ENCODE data around the gene BCL7C. TPM values are rescaled to one million over a fixed set of nuclear protein-coding genes. Genes with fewer than 3 reads are reported as not detected.

BCL7C gene
- total RNA-seq, 1 donor from 2014 or later, result 37.6 TPM

DNA sequence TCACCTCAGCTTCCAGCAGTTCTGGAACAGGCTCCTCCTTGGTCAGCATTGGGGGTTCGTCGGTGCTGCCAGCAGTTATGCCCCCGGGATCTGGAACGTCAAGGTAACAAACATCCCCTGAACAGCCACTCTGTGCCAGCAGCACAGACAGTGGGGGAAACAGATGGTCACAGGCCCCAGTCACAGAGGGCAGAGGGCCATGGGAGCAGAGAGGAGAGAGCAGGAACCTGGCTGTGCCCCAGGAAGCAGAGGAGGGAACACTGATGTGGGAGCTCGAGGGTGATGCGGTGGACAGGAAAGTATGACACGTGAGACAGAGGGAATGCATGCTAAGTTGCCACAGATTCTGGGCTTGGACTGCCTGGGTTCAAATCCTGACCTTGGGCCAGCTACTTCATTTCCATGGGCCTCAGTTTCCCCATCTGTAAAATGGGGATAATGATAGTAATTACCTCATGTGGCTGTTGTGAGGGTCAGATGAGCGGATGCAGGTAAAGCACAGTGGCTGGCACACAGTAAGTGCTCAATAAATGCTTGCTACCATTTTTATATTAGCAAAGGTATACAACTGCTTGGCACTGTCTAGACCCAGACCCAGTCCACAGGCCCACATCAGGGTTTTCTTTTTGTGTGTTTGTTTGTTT is 4.9 kb downstream of the BCL7C start:
- H3K4me3 Mint-ChIP-seq (ENCODE audit: unreplicated experiment), result no peak overlapping the region
- no peak for DNase-seq (ENCODE audit: extremely low spot score, unreplicated experiment)
- no peaks in the 10 kb centered on the region for H3K27me3 Mint-ChIP-seq (ENCODE audit: unreplicated experiment)
- H3K9me3 Mint-ChIP-seq (ENCODE audit: unreplicated experiment), result no peaks in the 10 kb centered on the region
- H3K36me3 Mint-ChIP-seq (ENCODE audit: unreplicated experiment), result peaks cover 19% of the 10 kb centered on the region
- H3K4me1 Mint-ChIP-seq (ENCODE audit: unreplicated experiment), result peaks cover 14% of the 10 kb centered on the region
- no peak for TF ChIP-seq CTCF (IDR thresholded peaks at IDR 0.05)
- H3K27ac Mint-ChIP-seq (ENCODE audit: unreplicated experiment), result no peak overlapping the region

DNA sequence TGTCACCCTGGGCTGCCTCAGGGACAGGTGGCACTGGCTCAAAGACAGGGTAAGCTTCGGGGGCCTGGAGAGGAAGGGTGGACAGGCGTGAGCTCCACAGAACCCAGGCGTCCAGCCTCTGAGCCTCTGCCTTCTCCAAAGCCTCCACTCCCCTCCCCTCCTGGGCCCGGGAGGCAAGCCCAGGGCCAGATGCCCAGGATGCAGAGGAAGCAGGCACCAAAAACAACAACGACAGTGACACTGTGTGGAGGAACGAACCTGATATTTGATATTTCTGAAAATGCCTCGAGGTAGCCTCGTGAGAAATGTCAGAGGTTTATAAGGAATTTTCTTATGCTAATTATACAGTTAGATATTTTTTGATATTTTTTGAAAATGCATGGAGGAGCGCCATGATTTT is 6.0 kb downstream of the BCL7C start:
- TF ChIP-seq CTCF (IDR thresholded peaks at IDR 0.05), result no peak
- no peaks in the 10 kb centered on the region for H3K9me3 Mint-ChIP-seq (ENCODE audit: unreplicated experiment)
- H3K36me3 Mint-ChIP-seq (ENCODE audit: unreplicated experiment), result peaks cover 20% of the 10 kb centered on the region
- H3K27me3 Mint-ChIP-seq (ENCODE audit: unreplicated experiment), result no peaks in the 10 kb centered on the region
- DNase-seq (ENCODE audit: extremely low spot score, unreplicated experiment), result no peak
- H3K4me1 Mint-ChIP-seq (ENCODE audit: unreplicated experiment), result peaks cover 8% of the 10 kb centered on the region
- H3K27ac Mint-ChIP-seq (ENCODE audit: unreplicated experiment), result no peak overlapping the region
- no peak overlapping the region for H3K4me3 Mint-ChIP-seq (ENCODE audit: unreplicated experiment)

DNA sequence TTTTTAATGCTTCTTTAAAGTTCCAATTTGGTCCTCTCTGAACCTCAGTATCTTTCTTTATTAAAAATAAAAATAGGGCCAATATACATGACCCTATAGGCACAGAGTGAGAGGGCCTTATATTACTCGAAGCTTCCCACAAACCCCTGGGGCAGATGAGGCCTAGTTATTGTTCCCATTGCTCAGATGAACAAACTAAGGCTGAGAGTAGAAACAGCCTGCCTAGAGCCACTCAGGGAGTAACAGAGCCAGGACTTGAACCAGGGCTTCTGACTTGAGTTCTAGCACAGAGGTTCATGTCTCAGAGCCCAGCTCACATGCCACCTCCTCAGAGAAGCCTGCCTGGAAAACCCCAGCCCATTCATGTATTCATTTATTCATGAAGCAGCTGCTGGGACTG is 7.7 kb downstream of the BCL7C start:
- Mint-ChIP-seq H3K36me3 (ENCODE audit: unreplicated experiment) (peaks cover 23% of the 10 kb centered on the region), H3K27ac (ENCODE audit: unreplicated experiment) (no peak overlapping the region), H3K4me3 (ENCODE audit: unreplicated experiment) (no peak overlapping the region), H3K9me3 (ENCODE audit: unreplicated experiment) (no peaks in the 10 kb centered on the region), H3K27me3 (ENCODE audit: unreplicated experiment) (no peaks in the 10 kb centered on the region), H3K4me1 (ENCODE audit: unreplicated experiment) (peaks cover 14% of the 10 kb centered on the region)
- DNase-seq (ENCODE audit: extremely low spot score, unreplicated experiment), result no peak
- TF ChIP-seq CTCF (IDR thresholded peaks at IDR 0.05), result no peak

- no peak overlapping the region for H3K4me3 Mint-ChIP-seq (ENCODE audit: unreplicated experiment)
- no peak overlapping the region for H3K27ac Mint-ChIP-seq (ENCODE audit: unreplicated experiment)
- H3K36me3 Mint-ChIP-seq (ENCODE audit: unreplicated experiment), result peaks cover 26% of the 10 kb centered on the region
Measured at GRCh38 chr16:30885196-30885595, 8.7 kb downstream of the BCL7C start.

GRCh38 chr16:30884760-30885159 is 9.1 kb downstream of the BCL7C start:
- TF ChIP-seq CTCF (IDR thresholded peaks at IDR 0.05), result no peak
- Mint-ChIP-seq H3K4me3 (ENCODE audit: unreplicated experiment) (no peak overlapping the region), H3K27me3 (ENCODE audit: unreplicated experiment) (no peaks in the 10 kb centered on the region), H3K4me1 (ENCODE audit: unreplicated experiment) (peaks cover 14% of the 10 kb centered on the region), H3K36me3 (ENCODE audit: unreplicated experiment) (peaks cover 24% of the 10 kb centered on the region), H3K27ac (ENCODE audit: unreplicated experiment) (no peak overlapping the region), H3K9me3 (ENCODE audit: unreplicated experiment) (no peaks in the 10 kb centered on the region)
- DNase-seq (ENCODE audit: extremely low spot score, unreplicated experiment), result no peak

More at GRCh38 chr16:30885196-30885595, 8.7 kb downstream of the BCL7C start:
- DNase-seq (ENCODE audit: extremely low spot score, unreplicated experiment), result no peak
- H3K9me3 Mint-ChIP-seq (ENCODE audit: unreplicated experiment), result no peaks in the 10 kb centered on the region
- H3K4me1 Mint-ChIP-seq (ENCODE audit: unreplicated experiment), result peaks cover 14% of the 10 kb centered on the region
- H3K27me3 Mint-ChIP-seq (ENCODE audit: unreplicated experiment), result no peaks in the 10 kb centered on the region
- no peak for TF ChIP-seq CTCF (IDR thresholded peaks at IDR 0.05)

Data from osteocyte (in vitro differentiated cells).